ENCODE results near the gene USP32.
A peak's percentile ranks its signal among the peaks of the same experiment; 100 is the strongest.

Gene USP32

DNA sequence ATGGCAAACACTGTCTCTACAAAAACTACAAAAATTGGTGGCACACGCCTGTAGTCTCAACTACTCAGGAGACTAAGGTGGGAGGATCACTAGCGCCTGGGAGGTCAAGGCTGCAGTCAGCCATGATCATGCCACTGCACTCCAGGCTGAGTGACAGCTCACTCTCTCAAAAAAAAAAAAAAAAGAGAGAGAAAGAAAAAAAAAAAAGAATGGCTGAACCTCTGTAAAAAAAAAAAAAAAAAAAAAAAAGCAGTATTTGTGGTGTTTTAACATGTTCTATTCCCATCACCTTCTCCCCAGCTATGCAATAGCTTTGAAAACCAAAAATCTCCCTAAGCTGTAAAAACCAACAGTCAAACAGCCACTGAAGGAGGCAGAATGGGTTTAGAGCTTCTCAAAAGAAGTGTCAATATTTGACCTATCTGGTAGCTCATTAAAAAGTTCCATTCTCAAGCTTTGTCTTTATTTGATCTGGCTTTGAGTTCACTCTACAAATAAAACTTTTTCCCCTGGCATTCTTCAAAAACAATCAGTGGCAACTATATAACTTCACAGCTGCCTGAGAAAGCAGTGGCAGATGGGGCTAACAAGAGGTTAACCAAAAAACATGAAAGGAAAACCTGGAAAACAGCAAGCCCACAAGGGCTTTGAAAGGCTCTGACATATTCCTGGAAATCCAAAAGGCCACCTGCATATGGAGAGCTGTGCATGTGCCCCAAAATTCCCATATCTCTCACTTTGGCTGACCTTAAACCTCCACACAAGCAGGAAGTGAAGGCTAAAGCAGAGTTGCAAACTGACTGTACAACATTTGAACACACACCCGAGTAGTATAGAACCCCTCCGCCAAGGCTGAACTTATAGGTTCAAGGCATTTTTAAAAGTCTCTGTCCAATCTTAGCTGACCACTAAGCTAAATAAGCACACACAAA is 36.0 kb downstream of the USP32 start:
- H3K4me3 ChIP-seq (replicated peaks; ENCODE audit: low read depth, low read length), result no peak overlapping the region
- no peak for DNase-seq (ENCODE audit: extremely low read depth, low read depth)
- TF ChIP-seq, protein P1, sequence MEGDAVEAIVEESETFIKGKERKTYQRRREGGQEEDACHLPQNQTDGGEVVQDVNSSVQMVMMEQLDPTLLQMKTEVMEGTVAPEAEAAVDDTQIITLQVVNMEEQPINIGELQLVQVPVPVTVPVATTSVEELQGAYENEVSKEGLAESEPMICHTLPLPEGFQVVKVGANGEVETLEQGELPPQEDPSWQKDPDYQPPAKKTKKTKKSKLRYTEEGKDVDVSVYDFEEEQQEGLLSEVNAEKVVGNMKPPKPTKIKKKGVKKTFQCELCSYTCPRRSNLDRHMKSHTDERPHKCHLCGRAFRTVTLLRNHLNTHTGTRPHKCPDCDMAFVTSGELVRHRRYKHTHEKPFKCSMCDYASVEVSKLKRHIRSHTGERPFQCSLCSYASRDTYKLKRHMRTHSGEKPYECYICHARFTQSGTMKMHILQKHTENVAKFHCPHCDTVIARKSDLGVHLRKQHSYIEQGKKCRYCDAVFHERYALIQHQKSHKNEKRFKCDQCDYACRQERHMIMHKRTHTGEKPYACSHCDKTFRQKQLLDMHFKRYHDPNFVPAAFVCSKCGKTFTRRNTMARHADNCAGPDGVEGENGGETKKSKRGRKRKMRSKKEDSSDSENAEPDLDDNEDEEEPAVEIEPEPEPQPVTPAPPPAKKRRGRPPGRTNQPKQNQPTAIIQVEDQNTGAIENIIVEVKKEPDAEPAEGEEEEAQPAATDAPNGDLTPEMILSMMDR (IDR thresholded peaks at IDR 0.05; ENCODE audit: low read depth, low read length, missing control alignments), result no peak

DNA sequence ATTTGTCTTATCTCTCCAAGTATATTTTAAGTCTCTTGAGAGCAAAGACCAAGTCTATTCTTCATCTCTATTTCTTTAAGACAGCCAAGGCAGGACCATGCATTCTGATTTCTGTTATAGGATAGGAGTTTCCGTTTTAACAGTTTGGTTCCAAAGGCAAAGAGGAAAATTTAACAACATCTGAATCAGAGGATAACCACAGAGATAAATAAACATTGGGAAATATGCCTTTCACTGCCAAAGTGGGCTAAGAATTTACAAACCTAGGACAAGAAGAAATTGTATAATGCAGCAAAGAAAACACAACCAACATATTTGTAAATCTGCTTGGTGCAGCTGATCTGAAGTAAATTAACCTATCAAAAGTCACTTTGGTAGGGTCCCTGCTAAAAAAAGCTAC is 37.7 kb downstream of the USP32 start:
- peak; percentile 51 for DNase-seq (ENCODE audit: extremely low read depth, low read depth)
- TF ChIP-seq, protein P1 (IDR thresholded peaks at IDR 0.05; ENCODE audit: low read depth, low read length, missing control alignments), result no peak
- no peak overlapping the region for H3K4me3 ChIP-seq (replicated peaks; ENCODE audit: low read depth, low read length)

DNA sequence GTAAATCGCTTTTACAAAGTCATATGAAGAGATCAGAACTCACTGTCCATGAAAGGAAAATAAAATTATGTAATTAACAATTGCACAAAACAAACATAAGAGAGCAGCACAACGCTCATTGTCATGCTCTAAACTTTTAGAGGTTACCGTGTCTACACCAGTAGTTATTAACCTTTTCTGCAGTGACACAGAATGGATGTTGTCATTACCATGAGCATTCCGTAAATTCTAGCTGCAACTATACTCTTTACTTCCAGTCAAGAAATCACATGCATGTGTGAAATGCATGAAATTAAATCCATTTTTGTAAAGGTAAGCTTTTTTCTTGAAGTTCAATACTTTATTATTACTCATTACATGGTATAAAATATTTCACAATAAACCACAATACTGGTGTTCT is 38.2 kb downstream of the USP32 start:
- DNase-seq (ENCODE audit: extremely low read depth, low read depth), result no peak
- no peak overlapping the region for H3K4me3 ChIP-seq (replicated peaks; ENCODE audit: low read depth, low read length)
- TF ChIP-seq, protein P1 (IDR thresholded peaks at IDR 0.05; ENCODE audit: low read depth, low read length, missing control alignments), result no peak

DNA sequence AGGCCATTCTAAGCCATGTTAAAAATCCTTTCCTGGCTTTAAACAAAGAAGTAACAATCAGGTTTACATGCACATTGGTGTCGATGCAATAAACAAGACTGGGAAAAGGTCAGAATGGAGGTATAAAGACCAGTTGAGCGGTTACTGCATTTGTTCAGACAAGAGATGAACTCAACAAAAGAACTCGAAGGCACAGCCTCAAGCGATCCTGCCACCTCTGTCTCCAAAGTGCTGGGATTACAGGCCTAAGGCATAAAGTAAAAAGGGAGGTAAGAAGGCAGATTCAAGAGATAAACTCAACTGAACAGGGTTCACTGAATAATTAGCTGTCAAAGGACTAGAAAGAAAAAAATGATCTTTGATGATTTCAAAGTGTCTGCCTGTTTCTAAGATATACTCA is 39.4 kb downstream of the USP32 start:
- DNase-seq (ENCODE audit: extremely low read depth, low read depth), result no peak
- TF ChIP-seq, protein P1 (IDR thresholded peaks at IDR 0.05; ENCODE audit: low read depth, low read length, missing control alignments), result no peak
- H3K4me3 ChIP-seq (replicated peaks; ENCODE audit: low read depth, low read length), result no peak overlapping the region

DNA sequence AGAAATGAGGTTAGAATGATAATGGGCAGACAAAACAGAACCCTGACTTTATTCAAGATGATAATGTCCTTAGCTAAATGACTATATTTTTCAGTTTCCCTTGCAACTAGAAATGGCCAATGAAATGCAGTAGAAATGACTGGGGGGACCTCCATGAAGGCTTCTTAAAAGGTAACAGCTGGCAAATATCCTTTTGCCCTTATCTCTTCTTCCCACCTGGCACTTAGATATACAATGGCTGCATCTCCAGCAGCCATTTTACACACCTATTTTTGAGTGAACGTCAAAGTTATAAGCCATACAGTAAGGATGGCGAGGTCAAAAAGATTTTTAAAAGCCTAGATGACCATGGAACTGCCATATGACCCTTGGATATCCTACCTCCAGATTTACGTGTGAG is 39.9 kb downstream of the USP32 start:
- H3K4me3 ChIP-seq (replicated peaks; ENCODE audit: low read depth, low read length), result no peak overlapping the region
- TF ChIP-seq, protein P1 (IDR thresholded peaks at IDR 0.05; ENCODE audit: low read depth, low read length, missing control alignments), result no peak
- no peak for DNase-seq (ENCODE audit: extremely low read depth, low read depth)

DNA sequence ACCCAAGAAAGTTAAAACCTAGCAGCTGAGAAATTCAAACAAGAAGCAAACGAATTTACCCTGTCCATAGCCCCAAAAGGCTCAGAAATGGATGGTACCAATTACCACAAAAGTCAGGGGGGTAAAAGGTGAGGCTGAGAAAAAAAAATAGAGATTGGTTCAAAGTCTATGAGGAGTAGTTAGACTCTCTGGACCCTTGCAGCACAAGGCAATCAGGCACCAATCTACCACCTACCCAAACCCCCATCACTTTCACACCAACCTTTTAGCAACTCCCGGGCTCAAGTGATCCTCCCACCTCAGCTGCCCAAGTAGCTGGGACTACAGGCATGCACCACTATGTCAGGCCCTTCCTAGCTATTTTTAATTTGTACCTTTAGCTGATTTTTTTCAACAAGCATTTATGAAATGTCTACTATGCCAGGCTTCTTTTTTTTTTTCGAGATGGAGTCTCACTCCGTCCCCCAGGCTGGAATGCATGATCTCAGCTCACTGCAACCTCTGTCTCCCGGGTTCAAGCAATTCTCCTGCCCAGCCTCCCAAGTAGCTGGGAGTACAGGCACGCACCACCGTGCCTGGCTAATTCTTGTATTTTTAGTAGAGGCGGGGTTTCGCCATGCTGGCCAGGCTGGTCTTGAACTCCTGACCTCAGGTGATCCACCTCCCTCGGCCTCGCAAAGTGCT is 40.8 kb downstream of the USP32 start:
- TF ChIP-seq, protein P1 (IDR thresholded peaks at IDR 0.05; ENCODE audit: low read depth, low read length, missing control alignments), result no peak
- no peak for DNase-seq (ENCODE audit: extremely low read depth, low read depth)
- no peak overlapping the region for H3K4me3 ChIP-seq (replicated peaks; ENCODE audit: low read depth, low read length)

Measured in HFF-Myc (cell line).